Panc1 (cell line): Measurements from ENCODE around the gene PRUNE1. TPM values are rescaled to one million over a fixed set of nuclear protein-coding genes. Genes with fewer than 3 reads are reported as not detected.

Experiments
- ATAC-seq: fragments of 200-7000 bp; cut with Tn5 transposase; 2 replicates; pipeline ENCODE4 v1.9.1; 2020; ENCODE audit warnings: mild to moderate bottlenecking, moderate library complexity
- BruUV-seq: library from RNA; stranded (reverse); fragments of 400-500 nt; replicated peaks from 2 replicates; lab custom pipeline; 2021; lab: Mats Ljungman, UMichigan
- CTCF ChIA-PET: fragments of 300-600 bp; sonication (Branson Sonifier 250); formaldehyde crosslinking; loops from one replicate; lab custom pipeline; 2022; ENCODE audit warnings: antibody characterized with exemption; lab: Charles Lee
- POLR2A ChIA-PET: fragments of 300-600 bp; sonication (Branson Sonifier 250); formaldehyde crosslinking; loops from one replicate; lab custom pipeline; 2022; ENCODE audit warnings: antibody characterized with exemption; lab: Charles Lee
- DNase-seq: peaks from one replicate; pipeline ENCODE4 v3.0.0-alpha.2; 2010; ENCODE audit warnings: low read depth, low spot score
- H3K27ac ChIP-seq: 2 replicates; pipeline ENCODE4 v1.5.1; 2011; ENCODE audit warnings: mild to moderate bottlenecking, low read length, inconsistent platforms
- H3K27me3 ChIP-seq: fragments of 200-500 bp; sonication (Bioruptor generic); 2 replicates; pipeline ENCODE4 v1.6.0; 2014; ENCODE audit warnings: low read length, inconsistent platforms; ENCODE audit not compliant: control insufficient read depth, insufficient read depth
- H3K36me3 ChIP-seq: fragments of 200-500 bp; sonication (Bioruptor generic); 2 replicates; pipeline ENCODE4 v1.5.1; 2014; ENCODE audit warnings: inconsistent platforms, mild to moderate bottlenecking, low read length, moderate library complexity; ENCODE audit not compliant: control insufficient read depth, insufficient read depth
- H3K4me1 ChIP-seq: 2 replicates; pipeline ENCODE4 v1.5.1; 2011; ENCODE audit warnings: inconsistent platforms, mild to moderate bottlenecking, low read length, moderate library complexity; ENCODE audit not compliant: control insufficient read depth, insufficient read depth
- H3K4me3 ChIP-seq, 2 experiments: 2 replicates each; pipeline ENCODE4 v1.5.1; 2011 to 2012; ENCODE audit warnings: low read depth in 2 of 2, low read length in 2 of 2, mild to moderate bottlenecking in 2 of 2, inconsistent platforms in 1 of 2, moderate library complexity in 1 of 2
- H3K9me3 ChIP-seq: fragments of 200-500 bp; sonication (Bioruptor generic); 2 replicates; pipeline ENCODE4 v1.5.1; 2014; ENCODE audit warnings: low read depth, mild to moderate bottlenecking, inconsistent platforms, low read length, moderate library complexity; ENCODE audit not compliant: control insufficient read depth, insufficient read depth
- POLR2AphosphoS5 ChIP-seq: IDR thresholded peaks from 2 replicates; pipeline ENCODE4 v1.6.1; 2012; ENCODE audit warnings: mild to moderate bottlenecking, low read depth, low read length, moderate library complexity
- SIN3A ChIP-seq: IDR thresholded peaks from 2 replicates; pipeline ENCODE4 v1.6.1; 2012; ENCODE audit warnings: low read depth, mild to moderate bottlenecking, low read length, moderate library complexity, borderline replicate concordance; ENCODE audit not compliant: insufficient read depth
- TCF7L2 ChIP-seq: IDR thresholded peaks from 2 replicates; pipeline ENCODE4 v1.6.1; 2011; ENCODE audit warnings: mild to moderate bottlenecking, low read depth, low read length, inconsistent platforms
- in situ Hi-C: cut with HindIII; loops from 2 replicates; pipeline ENCODE4 v1.10.0; 2016; ENCODE audit warnings: low sequenced_read_pairs, low pct_unique_long_range_greater_than_20kb
- intact Hi-C: fragments of 100-400 bp; cut with micrococcal nuclease; formaldehyde crosslinking; loops from one replicate; pipeline ENCODE4 v1.10.0; 2022; ENCODE audit not compliant: unreplicated experiment
- total RNA-seq: library from RNA; stranded (reverse); gene quantifications from one replicate; pipeline ENCODE4 v1.2.1, GENCODE V29; 2021; ENCODE audit not compliant: unreplicated experiment
- TF ChIP-seq, protein P1 (sequence below), 2 experiments: IDR thresholded peaks; 2 replicates each; pipeline ENCODE4 v1.6.1; 2011 to 2012; ENCODE audit warnings: low read depth in 2 of 2, control low read depth in 1 of 2, low read length in 1 of 2, mild to moderate bottlenecking in 1 of 2, moderate library complexity in 1 of 2; ENCODE audit not compliant: insufficient read depth in 1 of 2
- TF ChIP-seq, protein P2 (sequence below): fragments of 450-650 bp; IDR thresholded peaks from 2 replicates; pipeline ENCODE4 v1.5.1; 2017; ENCODE audit warnings: mild to moderate bottlenecking

PRUNE1 gene
- total RNA-seq, 1 experiment from 2014 or later = 16.2 TPM

DNA sequence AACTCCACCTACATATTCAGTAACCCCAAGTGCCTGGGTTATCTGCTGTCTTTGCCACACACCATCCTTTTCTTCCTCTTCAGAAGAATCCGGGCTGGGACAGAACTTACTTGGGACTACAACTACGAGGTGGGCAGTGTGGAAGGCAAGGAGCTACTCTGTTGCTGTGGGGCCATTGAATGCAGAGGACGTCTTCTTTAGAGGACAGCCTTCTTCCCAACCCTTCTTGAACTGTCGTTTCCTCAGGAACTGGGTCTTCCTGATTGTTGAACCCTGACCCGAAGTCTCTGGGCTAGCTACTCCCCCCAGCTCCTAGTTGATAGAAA, 44.1 kb upstream of the PRUNE1 start:
- in situ Hi-C loops = no loop called here
- Histone ChIP-seq H3K36me3 (peaks cover 37% of the 10 kb centered on the region), H3K27me3 (no peaks in the 10 kb centered on the region), H3K4me3 (no peak overlapping the region), H3K4me1 (peaks cover 7% of the 10 kb centered on the region; the same call in 1 of the 2 replicates), H3K27ac (no peak overlapping the region), H3K9me3 (no peaks in the 10 kb centered on the region)
- ATAC-seq = no peak
- ChIA-PET POLR2A (no interaction called here), CTCF (no interaction called here)
- intact Hi-C loops = no loop called here
- TF ChIP-seq TCF7L2 = no peak
- TF ChIP-seq, protein P1, sequence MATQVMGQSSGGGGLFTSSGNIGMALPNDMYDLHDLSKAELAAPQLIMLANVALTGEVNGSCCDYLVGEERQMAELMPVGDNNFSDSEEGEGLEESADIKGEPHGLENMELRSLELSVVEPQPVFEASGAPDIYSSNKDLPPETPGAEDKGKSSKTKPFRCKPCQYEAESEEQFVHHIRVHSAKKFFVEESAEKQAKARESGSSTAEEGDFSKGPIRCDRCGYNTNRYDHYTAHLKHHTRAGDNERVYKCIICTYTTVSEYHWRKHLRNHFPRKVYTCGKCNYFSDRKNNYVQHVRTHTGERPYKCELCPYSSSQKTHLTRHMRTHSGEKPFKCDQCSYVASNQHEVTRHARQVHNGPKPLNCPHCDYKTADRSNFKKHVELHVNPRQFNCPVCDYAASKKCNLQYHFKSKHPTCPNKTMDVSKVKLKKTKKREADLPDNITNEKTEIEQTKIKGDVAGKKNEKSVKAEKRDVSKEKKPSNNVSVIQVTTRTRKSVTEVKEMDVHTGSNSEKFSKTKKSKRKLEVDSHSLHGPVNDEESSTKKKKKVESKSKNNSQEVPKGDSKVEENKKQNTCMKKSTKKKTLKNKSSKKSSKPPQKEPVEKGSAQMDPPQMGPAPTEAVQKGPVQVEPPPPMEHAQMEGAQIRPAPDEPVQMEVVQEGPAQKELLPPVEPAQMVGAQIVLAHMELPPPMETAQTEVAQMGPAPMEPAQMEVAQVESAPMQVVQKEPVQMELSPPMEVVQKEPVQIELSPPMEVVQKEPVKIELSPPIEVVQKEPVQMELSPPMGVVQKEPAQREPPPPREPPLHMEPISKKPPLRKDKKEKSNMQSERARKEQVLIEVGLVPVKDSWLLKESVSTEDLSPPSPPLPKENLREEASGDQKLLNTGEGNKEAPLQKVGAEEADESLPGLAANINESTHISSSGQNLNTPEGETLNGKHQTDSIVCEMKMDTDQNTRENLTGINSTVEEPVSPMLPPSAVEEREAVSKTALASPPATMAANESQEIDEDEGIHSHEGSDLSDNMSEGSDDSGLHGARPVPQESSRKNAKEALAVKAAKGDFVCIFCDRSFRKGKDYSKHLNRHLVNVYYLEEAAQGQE (IDR thresholded peaks at IDR 0.05; ENCODE audit: insufficient read depth in 1 of 2, low read depth in 2 of 2, low read length in 1 of 2) = no peak
- no peak for TF ChIP-seq POLR2AphosphoS5
- TF ChIP-seq, protein P2, sequence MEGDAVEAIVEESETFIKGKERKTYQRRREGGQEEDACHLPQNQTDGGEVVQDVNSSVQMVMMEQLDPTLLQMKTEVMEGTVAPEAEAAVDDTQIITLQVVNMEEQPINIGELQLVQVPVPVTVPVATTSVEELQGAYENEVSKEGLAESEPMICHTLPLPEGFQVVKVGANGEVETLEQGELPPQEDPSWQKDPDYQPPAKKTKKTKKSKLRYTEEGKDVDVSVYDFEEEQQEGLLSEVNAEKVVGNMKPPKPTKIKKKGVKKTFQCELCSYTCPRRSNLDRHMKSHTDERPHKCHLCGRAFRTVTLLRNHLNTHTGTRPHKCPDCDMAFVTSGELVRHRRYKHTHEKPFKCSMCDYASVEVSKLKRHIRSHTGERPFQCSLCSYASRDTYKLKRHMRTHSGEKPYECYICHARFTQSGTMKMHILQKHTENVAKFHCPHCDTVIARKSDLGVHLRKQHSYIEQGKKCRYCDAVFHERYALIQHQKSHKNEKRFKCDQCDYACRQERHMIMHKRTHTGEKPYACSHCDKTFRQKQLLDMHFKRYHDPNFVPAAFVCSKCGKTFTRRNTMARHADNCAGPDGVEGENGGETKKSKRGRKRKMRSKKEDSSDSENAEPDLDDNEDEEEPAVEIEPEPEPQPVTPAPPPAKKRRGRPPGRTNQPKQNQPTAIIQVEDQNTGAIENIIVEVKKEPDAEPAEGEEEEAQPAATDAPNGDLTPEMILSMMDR = no peak
- TF ChIP-seq SIN3A = no peak
- no peak for DNase-seq
- no TSS peak for BruUV-seq

DNA sequence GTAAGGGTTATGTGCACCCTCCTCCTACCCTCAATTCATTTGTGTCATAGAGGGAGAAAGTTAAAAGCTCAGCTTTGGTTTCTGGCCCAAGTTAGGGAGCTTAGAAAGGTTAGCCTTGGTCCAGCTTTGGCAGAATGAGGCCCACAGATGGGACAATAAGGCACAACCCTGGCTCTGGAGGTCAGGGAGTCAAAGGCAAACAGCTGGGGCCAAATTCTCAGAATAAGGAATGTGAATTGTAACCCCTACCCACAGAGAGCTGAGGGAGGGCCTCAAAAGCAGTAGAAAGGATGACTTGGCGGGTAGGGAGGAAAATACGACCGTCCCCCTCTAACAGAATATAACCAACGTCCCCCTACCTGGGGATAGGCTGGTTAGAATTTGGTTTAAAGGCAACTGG, 42.6 kb upstream of the PRUNE1 start:
- Histone ChIP-seq H3K4me3 (no peak overlapping the region), H3K36me3 (peaks cover 37% of the 10 kb centered on the region), H3K27ac (no peak overlapping the region), H3K9me3 (no peaks in the 10 kb centered on the region), H3K4me1 (peaks cover 12% of the 10 kb centered on the region; the same call in 1 of the 2 replicates), H3K27me3 (no peaks in the 10 kb centered on the region)
- TSS peak; percentile 65 for BruUV-seq
- ATAC-seq (no peak), DNase-seq (no peak)
- TF ChIP-seq, protein P2 = no peak
- TF ChIP-seq SIN3A = no peak
- TF ChIP-seq, protein P1 (IDR thresholded peaks at IDR 0.05; ENCODE audit: insufficient read depth in 1 of 2, low read depth in 2 of 2, low read length in 1 of 2) = no peak
- TF ChIP-seq TCF7L2 = no peak
- TF ChIP-seq POLR2AphosphoS5 = no peak
- intact Hi-C loops (no loop called here), in situ Hi-C loops (no loop called here)
- POLR2A ChIA-PET = no interaction called here
- CTCF ChIA-PET = interaction anchor here (0.6 kb wide), 1 partner anchor 10 kb away, joined by 4 read pairs; no protein-coding TSS in a partner anchor
